Parathyroid adenoma (tissue), 2 donors: Measurements from ENCODE around the gene RAB19.
"Not testable (repeated sequence)": the region's sequence is repeated elsewhere in the genome, so short reads cannot be mapped to it uniquely, and the experiment has no call there.

Experiments used
- H2AFZ ChIP-seq: fragments of 300-600 bp; sonication (generic); one replicate; pipeline ENCODE4 v1.7.0; 2017; ENCODE audit warnings: antibody characterized with exemption, mild to moderate bottlenecking
- H3K27ac ChIP-seq: fragments of 300-600 bp; sonication (generic); one replicate; pipeline ENCODE4 v1.7.0; 2017
- H3K27me3 ChIP-seq: fragments of 300-600 bp; sonication (generic); one replicate; pipeline ENCODE4 v1.7.0; 2017; ENCODE audit warnings: low read length; ENCODE audit not compliant: control insufficient read depth, insufficient read depth
- H3K36me3 ChIP-seq: fragments of 300-600 bp; sonication (generic); one replicate; pipeline ENCODE4 v1.7.0; 2017; ENCODE audit warnings: low read length; ENCODE audit not compliant: control insufficient read depth, insufficient read depth
- H3K4me1 ChIP-seq: fragments of 300-600 bp; sonication (generic); one replicate; pipeline ENCODE4 v1.7.0; 2017; ENCODE audit warnings: control low read depth
- H3K4me2 ChIP-seq: fragments of 300-600 bp; sonication (generic); one replicate; pipeline ENCODE4 v1.7.0; 2017; ENCODE audit warnings: low read length
- H3K4me3 ChIP-seq: fragments of 300-600 bp; sonication (generic); one replicate; pipeline ENCODE4 v1.7.0; 2017; ENCODE audit warnings: low read depth, low read length
- H3K79me2 ChIP-seq: fragments of 300-600 bp; sonication (generic); one replicate; pipeline ENCODE4 v1.7.0; 2017; ENCODE audit warnings: control low read depth
- H3K9ac ChIP-seq: fragments of 300-600 bp; sonication (generic); one replicate; pipeline ENCODE4 v1.7.0; 2017; ENCODE audit warnings: mild to moderate bottlenecking
- H3K9me3 ChIP-seq: fragments of 300-600 bp; sonication (generic); one replicate; pipeline ENCODE4 v1.7.0; 2017; ENCODE audit warnings: low read length; ENCODE audit not compliant: control insufficient read depth
- TF ChIP-seq, protein P1 (sequence below): fragments of 300-600 bp; sonication (generic); IDR thresholded peaks from one replicate; pipeline ENCODE4 v1.7.0; 2017; ENCODE audit warnings: antibody characterized with exemption, mild to moderate bottlenecking
- donor health status: primary hyperparathyroidism.

RAB19 gene

DNA sequence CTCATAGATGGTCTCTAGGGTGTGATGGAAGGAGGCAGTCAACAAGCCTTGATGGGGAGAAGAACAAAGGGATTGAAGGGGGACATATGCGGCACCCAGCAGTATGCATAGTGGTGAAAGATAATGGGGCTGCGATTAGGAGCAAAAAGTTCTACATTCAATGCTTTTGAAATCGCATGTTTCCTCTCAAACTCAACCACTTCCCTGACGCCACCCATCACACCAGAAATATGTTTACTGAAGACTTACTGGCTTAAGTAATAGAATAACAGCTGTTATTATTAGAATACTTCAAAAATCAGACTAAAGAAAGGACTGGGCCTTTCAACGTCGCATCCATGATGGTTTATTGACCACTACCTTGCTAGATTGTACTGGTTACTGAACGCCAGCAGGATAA, 44.0 kb downstream of the RAB19 start:
- Histone ChIP-seq H3K36me3 (no peaks in the 10 kb centered on the region), H3K9me3 (no peaks in the 10 kb centered on the region), H3K9ac (no peak overlapping the region), H3K4me2 (no peak overlapping the region), H2AFZ (no peak overlapping the region), H3K27ac (no peak overlapping the region), H3K4me3 (no peak overlapping the region), H3K79me2 (no peaks in the 10 kb centered on the region), H3K27me3 (no peaks in the 10 kb centered on the region), H3K4me1 (peaks cover 28% of the 10 kb centered on the region)
- TF ChIP-seq, protein P1, sequence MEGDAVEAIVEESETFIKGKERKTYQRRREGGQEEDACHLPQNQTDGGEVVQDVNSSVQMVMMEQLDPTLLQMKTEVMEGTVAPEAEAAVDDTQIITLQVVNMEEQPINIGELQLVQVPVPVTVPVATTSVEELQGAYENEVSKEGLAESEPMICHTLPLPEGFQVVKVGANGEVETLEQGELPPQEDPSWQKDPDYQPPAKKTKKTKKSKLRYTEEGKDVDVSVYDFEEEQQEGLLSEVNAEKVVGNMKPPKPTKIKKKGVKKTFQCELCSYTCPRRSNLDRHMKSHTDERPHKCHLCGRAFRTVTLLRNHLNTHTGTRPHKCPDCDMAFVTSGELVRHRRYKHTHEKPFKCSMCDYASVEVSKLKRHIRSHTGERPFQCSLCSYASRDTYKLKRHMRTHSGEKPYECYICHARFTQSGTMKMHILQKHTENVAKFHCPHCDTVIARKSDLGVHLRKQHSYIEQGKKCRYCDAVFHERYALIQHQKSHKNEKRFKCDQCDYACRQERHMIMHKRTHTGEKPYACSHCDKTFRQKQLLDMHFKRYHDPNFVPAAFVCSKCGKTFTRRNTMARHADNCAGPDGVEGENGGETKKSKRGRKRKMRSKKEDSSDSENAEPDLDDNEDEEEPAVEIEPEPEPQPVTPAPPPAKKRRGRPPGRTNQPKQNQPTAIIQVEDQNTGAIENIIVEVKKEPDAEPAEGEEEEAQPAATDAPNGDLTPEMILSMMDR: no peak

DNA sequence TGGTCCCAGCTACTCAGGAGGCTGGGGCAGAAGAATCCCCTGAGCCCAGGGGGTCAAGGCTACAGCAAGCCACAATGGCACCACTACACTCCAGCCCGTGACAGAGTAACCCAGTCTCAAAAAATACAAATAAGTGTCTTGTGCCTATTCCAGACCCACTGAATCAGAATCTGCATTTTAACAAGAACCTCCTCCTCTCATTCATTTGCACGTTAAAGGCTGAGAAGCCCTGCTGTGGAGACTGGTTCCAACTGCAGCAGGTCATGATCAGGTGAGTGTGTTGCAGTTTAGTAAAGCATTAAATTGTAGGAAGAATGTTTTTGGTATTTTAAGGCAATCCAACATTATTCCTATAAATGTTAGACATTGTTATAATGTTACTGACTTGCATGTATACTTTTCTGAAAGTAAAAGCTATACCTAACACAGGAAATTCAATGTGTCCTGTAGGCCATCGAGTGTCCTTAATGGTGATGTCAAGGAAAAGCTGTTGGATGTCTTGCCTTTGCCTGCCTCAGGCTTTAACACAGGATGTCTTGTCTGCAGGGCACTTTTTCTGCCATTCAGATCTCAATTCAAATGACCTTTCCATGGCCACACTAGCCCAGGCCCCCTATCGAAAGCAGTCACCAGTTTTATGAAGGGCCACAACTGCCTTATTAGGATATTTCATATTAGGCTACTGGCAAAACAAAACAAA, 45.1 kb downstream of the RAB19 start:
- H3K79me2 ChIP-seq: no peaks in the 10 kb centered on the region
- no peak overlapping the region for H3K4me2 ChIP-seq
- no peaks in the 10 kb centered on the region for H3K27me3 ChIP-seq
- H3K9ac ChIP-seq: no peak overlapping the region
- peaks cover 28% of the 10 kb centered on the region for H3K4me1 ChIP-seq
- H3K36me3 ChIP-seq: no peaks in the 10 kb centered on the region
- TF ChIP-seq, protein P1: no peak
- H3K27ac ChIP-seq: peak overlapping the region; percentile 78
- H2AFZ ChIP-seq: peak overlapping the region; percentile 4
- H3K9me3 ChIP-seq: no peaks in the 10 kb centered on the region
- no peak overlapping the region for H3K4me3 ChIP-seq

DNA sequence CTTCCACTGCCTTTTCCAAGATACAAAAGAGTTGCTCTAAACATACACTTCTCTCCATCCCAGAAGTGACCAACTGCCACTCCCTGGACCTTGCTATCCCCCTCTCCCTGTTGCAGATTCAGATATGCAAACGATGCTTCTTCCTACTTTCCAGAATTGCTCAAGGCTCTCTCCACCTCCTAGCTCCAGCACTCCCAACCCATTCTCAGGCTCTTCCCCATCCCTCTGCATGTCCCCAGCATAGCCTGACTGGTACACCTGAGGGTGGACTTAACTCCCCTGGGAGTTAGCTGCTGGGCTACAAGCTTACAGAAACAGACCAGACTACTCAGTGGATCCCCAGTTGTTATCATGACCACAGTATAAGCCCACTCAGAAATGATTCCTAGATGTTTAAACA, 47.9 kb downstream of the RAB19 start:
- Histone ChIP-seq H2AFZ (no peak overlapping the region), H3K9ac (no peak overlapping the region), H3K36me3 (no peaks in the 10 kb centered on the region), H3K4me1 (peaks cover 28% of the 10 kb centered on the region), H3K27ac (peak overlapping the region; percentile 78), H3K4me3 (no peak overlapping the region), H3K9me3 (no peaks in the 10 kb centered on the region), H3K27me3 (no peaks in the 10 kb centered on the region), H3K4me2 (peak overlapping the region; percentile 18), H3K79me2 (peaks cover 5% of the 10 kb centered on the region)
- TF ChIP-seq, protein P1: no peak

DNA sequence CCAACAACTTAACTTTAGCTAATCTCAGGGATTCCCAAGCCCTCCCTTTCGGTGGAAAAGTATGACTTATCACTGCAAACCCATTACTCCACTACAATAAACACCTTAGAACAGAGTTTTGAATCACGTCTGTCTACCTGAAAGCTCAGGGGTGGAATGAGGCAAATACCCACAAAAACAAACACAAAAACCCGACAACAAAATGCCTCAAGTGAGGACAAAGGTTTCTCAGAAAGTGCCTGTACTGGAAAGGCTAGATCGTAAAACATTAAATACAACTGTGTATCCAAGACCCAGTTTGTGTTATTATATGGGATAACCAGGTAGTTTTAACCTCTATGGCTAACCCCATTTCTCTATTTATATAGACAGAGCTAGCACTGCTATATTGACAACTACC, 49.4 kb downstream of the RAB19 start:
- Histone ChIP-seq H3K9me3 (no peaks in the 10 kb centered on the region), H3K4me2 (no peak overlapping the region), H3K79me2 (peaks cover 5% of the 10 kb centered on the region), H3K36me3 (no peaks in the 10 kb centered on the region), H3K27me3 (no peaks in the 10 kb centered on the region), H3K4me1 (peaks cover 28% of the 10 kb centered on the region), H2AFZ (no peak overlapping the region), H3K27ac (no peak overlapping the region), H3K4me3 (no peak overlapping the region), H3K9ac (no peak overlapping the region)
- TF ChIP-seq, protein P1: no peak

DNA sequence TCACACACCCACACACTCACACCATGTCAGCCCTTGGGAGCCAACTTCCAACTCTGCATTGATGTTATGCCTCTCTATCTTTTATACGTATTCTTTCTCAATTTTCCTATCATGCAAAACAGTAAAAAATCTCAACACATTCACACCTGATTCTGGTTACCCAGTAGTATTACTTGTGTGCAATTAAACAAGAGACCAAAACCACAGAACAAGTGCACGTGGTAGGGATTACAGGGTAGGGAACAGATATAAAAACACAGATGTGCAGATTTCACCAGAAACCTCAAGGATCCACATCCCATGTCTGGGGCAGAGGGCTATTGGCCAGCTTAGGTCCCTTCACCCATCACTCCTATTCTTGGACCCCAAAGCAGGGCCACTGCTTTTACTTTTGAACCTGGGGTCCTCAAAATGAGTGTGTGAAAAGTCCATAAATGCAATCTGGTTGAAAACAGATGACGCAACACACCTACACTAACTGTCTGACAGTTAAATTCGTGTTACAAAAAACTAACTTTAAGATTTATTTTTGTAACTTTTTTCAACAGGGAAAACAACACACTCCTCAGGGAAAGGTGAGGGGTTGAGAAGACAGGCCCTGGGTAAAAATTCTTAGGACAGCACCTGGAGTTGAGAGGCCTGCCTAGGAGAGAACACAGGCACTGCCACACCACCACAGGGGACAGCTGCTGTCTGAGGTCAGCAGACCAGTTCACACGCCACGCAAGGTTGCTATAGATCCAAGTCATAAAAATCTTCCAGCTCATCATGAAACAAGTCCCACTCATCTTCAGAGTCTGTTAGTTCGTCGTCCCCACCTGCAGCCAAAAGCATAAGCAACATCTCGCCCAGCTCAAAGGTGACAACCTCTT, 50.2 kb downstream of the RAB19 start:
- H2AFZ ChIP-seq, H3K36me3 ChIP-seq, H3K4me3 ChIP-seq, H3K27ac ChIP-seq, H3K4me2 ChIP-seq, H3K27me3 ChIP-seq, H3K9me3 ChIP-seq, H3K9ac ChIP-seq, H3K79me2 ChIP-seq: not testable (repeated sequence)
- H3K4me1 ChIP-seq: peaks cover 28% of the 10 kb centered on the region
